GM12878 (cell line): ENCODE measurements around the gene CPNE9.

Source experiments
- ATF7 ChIP-seq: fragments of 450-650 bp; IDR thresholded peaks from 2 replicates; pipeline ENCODE4 v1.6.1; 2016; ENCODE audit warnings: low read depth, mild to moderate bottlenecking
- CBX5 ChIP-seq: sonication (generic); IDR thresholded peaks from 2 replicates; pipeline ENCODE4 v1.6.1; 2016; ENCODE audit warnings: low read depth, moderate library complexity, mild to moderate bottlenecking, inconsistent platforms
- CTCF ChIP-seq, 3 experiments: IDR thresholded peaks in 2 of 3; conservative IDR thresholded peaks in 1 of 3; 2 replicates each; pipeline ENCODE4 v1.5.1; 2011; ENCODE audit warnings: low read depth in 3 of 3, low read length in 3 of 3, mild to moderate bottlenecking in 3 of 3, control low read depth in 2 of 3, moderate library complexity in 2 of 3, inconsistent platforms in 1 of 3, mixed read lengths in 1 of 3; ENCODE audit not compliant: control insufficient read depth in 2 of 3, insufficient read depth in 1 of 3; ENCODE audit errors: extremely low read depth in 1 of 3
- IRF3 ChIP-seq: fragments of 450-650 bp; IDR thresholded peaks from 2 replicates; pipeline ENCODE4 v1.6.1; 2014; ENCODE audit warnings: mild to moderate bottlenecking
- MAX ChIP-seq: IDR thresholded peaks from 2 replicates; pipeline ENCODE4 v1.6.1; 2012; ENCODE audit warnings: low read depth, low read length, improper control_type of control experiment
- MEF2B ChIP-seq: fragments of 450-650 bp; IDR thresholded peaks from 2 replicates; pipeline ENCODE4 v1.6.1; 2018; ENCODE audit warnings: mild to moderate bottlenecking, moderate library complexity; ENCODE audit not compliant: partially characterized antibody, poor library complexity, severe bottlenecking
- MTA2 ChIP-seq: fragments of 450-650 bp; IDR thresholded peaks from 2 replicates; pipeline ENCODE4 v1.6.1; 2016; ENCODE audit warnings: low read depth, mild to moderate bottlenecking, moderate library complexity
- TAF1 ChIP-seq: IDR thresholded peaks from 2 replicates; pipeline ENCODE4 v1.6.1; 2011; ENCODE audit warnings: mild to moderate bottlenecking, low read depth, low read length, borderline replicate concordance

GRCh38 chr3:9749296-9749644 is 45.6 kb downstream of the CPNE9 start:
- TF ChIP-seq MTA2 (no peak), ATF7 (no peak), CTCF (IDR thresholded peaks at IDR 0.05 in 2 of 3, conservative IDR thresholded peaks at IDR 0.05 in 1 of 3; ENCODE audit: control insufficient read depth in 2 of 3, extremely low read depth in 1 of 3, insufficient read depth in 1 of 3, low read depth in 3 of 3, low read length in 3 of 3) (no peak), MEF2B (no peak), IRF3 (no peak), TAF1 (no peak), CBX5 (no peak), MAX (no peak)
